GM04504 (cell line): ENCODE data around the gene RIMKLB.
A peak's percentile ranks its signal among the peaks of the same experiment; 100 is the strongest.
"Not testable (repeated sequence)": the region's sequence is repeated elsewhere in the genome, so short reads cannot be mapped to it uniquely, and the experiment has no call there.

Source experiments
- DNase-seq: peaks from one replicate; pipeline ENCODE4 v3.0.0-alpha.2; 2012; ENCODE audit warnings: low read depth

Gene RIMKLB

DNA sequence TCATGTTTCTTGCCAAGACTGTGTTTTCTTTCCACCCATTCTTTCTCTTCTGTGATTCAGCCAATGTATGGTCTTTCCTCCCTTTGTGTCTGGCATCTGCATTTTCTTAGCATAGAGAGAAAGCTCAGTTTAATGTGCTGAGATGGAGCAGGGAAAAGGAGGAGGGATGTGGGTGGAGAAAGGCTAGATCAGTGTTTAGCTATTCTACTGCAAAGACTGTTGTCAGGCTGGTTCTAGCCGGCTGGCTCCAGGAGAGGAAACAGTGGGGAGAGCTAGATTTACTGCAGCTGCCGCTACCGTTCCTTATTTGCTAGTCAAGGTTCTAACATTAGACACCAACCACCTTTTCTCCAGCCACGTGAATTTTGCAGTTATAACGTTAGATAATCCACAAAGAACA, 5.2 kb upstream of the RIMKLB start:
- no peak for DNase-seq

DNA sequence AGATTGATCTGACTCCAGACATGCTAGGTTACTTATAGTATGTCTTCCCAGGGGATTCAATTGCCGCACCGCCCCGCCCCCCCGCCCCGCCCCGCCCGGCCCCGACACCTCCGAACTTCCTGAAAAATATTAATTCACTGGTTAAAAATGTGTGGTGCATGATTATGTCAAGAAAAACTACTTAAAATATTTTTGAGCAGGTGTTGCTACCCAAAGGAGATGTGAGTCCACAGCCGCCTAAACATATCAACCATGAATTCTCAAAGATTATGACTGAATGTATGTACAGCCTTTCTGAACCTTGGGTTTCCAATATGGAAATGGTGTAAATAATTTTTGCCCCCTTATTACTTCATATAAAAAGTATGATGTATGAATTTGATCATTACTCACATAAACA, 2.7 kb upstream of the RIMKLB start:
- DNase-seq, result no peak

DNA sequence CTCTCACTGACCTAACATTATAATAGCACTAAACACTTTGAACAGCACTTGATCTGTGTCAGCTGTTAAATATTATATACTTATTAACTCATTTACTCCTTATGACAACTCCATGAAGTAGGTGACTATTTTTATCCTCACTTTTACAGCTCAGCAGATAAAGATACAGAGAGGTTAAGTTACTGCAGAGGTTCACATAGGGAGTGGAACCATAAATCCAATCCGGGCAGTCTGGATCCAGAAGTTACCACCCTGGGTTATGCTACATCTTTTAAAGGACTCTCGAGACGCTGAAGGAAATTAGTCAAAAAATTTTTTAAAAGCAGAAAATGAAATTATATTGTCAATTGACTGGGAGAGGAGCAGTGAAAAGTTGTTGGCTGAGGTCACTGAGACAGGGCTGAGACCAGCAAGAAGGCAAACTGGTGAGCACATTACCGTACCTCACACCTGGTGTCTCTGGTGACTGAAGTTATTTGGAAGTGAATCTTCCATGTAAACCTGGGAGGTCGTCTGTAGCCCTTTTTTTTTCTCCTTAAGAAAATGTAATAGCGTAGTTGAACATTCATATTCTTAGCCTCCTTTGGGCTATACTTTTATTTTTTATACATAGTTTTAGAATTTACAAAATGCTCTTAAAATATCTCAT, 1.2 kb upstream of the RIMKLB start:
- DNase-seq, result no peak

- no peak for DNase-seq
These were observed 693 bp upstream of the RIMKLB start for GRCh38 chr12:8697120-8697475.

DNA sequence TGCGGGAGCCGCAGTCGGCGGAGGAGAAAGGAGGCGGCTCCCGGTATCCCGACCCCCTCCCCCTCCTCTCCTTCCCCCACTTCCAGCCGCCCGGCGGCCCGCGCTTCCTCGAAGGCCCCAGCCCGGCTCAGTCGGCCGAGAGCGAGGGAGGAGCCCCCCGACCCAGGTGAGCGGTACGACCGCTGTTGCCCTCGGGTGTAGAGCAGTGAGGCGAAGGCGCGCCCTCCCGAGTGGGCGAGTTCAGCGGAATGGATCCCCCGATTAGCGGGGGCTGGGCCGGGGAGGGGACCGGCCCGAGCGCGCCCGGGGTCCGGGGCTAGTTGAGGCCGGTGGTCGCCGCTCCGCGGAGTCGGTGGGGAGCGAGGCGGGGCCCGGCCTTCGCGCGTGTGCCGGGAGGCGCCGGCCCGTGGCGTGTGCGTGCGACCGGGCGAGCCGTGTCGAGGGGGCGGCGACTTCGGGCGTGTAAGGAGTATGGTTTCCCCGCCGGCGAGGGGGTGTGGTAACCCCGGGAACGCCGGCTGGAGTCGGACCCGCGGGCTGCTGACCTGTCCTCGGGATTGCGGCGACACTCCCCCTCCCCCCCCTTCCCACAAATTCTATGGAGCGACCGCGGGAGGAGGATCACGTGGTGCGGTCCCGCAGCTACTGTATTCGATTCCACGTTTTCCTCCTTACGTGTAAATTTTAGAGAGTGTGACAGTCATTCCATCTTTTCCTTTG, 501 bp downstream of the RIMKLB start:
- peak; percentile 8 for DNase-seq

DNA sequence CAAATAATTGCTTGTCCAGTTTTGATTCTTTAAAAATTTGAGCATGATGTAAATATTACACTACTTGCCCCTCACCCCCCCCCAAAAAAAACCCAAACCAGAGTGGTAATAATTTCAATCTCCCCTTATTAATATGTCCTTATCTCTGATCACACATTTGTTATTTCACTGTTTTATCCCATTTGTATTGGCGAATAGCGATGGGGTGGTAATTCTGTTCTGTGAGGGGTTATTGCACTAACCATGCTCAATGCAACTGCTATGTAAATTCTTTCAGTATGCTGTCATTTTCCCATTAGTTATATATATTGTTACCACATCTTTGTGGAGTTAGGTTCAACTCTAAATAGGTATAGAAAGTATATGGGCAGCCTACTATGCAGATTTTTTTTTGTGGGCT, 1.1 kb downstream of the RIMKLB start:
- DNase-seq, result no peak

- no peak for DNase-seq
These were observed 1.9 kb downstream of the RIMKLB start for GRCh38 chr12:8699714-8700113.

DNA sequence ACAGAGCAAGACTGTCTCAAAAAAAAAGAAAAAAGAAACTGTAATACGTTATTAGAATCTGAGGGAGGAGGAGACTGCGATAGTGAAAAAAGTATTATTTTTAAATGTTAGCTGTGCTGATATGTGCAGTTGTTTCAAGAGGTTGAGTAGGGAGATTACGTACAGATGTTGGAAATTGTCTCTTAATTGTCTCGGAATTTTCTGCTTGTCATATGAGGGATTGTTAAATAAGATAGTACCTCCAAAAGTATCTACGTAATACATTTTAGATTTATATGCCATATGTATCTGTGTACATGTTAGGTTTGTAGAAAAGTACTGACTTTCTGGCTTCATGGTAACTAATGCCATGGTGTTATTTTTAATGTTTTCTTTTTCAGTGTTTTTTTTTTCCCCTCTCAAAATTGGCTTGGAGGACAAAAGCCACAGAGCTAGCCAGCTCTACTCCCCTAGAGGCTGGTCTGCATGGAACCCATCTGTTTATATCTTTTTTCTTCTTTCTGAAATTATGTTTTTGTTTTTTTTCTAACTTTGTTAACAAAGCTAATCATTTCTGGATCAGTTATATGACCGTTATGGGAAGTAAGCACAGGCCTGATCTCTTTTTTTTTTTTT, 3.4 kb downstream of the RIMKLB start:
- DNase-seq, result no peak

GRCh38 chr12:8702159-8702558, 4.4 kb downstream of the RIMKLB start:
- DNase-seq, result no peak

DNA sequence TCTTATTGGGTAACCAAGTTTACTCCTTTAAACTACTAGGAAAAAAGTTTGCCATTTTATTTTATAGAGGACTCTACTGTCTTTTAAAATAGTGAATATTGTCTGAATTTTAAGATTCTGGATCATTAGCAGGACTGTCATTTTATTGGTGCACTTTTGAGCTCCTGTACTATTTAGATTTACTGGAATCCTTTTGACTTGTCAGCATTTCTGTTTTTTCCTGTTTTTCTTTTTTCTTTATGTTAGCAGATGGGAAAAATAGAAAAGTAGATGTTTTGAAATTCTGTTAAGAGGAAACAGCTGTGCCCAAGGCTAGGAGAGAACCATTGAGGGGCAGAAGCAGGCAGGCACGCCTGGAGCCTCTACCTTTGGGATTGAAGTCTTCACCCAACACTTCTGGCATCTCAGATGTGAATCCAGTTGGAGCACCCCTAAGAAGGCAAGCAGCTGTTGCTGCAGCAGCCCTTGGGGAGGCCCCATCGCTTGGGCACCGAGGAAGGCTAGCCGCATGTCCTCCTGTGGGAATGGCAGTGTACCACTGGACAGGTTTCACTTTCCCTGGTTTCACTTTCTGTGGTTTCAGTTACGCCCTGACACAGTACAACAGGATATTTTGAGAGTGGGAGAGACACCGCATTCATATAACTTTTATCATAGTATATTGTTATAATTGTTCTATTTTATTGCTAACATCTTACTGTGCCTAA, 11.5 kb downstream of the RIMKLB start:
- DNase-seq, result peak; percentile 27

DNA sequence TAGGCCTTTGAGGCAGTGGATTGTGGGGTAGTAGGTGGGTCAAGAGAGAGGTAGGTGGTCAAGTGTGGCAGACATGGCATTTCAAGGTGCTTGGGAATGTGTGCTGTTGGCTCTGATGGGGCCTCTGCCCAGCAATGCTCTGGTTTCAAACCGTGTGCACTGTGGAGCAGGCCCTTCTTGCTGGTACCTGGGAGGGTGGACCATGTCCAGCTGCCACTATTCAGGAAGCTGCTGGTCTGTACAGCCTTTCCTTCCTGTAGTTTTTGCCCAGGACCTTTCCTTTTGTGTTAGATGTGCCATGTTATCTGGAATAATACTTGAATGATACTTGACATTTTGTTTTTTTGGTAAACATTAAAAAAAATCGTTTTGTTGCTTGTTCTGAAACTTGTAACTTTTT, 14.8 kb downstream of the RIMKLB start:
- no peak for DNase-seq

DNA sequence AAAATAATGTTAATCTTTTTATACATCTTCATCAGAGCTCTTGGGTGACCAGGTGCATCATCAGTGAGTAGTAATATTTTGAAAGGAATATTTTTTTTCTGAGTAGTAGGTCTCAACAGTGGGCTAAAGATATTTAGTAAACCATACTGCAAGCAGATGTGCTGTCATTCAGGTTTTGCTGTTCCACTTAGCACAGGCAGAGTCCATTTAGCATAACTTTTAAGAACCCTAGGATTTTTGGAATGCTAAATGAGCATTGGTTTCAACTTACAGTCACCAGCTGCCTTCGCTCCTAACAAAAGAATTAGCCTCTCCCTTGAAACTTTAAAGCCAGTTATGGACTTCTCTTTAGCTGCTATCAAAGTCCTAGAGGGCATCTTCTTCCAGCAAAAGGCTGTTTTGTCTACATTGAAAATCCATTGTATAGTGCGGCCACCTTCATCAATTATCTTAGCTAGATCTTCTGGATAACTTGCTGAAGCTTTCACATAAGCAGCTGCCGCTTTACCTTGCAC, 24.6 kb downstream of the RIMKLB start:
- no peak for DNase-seq

DNA sequence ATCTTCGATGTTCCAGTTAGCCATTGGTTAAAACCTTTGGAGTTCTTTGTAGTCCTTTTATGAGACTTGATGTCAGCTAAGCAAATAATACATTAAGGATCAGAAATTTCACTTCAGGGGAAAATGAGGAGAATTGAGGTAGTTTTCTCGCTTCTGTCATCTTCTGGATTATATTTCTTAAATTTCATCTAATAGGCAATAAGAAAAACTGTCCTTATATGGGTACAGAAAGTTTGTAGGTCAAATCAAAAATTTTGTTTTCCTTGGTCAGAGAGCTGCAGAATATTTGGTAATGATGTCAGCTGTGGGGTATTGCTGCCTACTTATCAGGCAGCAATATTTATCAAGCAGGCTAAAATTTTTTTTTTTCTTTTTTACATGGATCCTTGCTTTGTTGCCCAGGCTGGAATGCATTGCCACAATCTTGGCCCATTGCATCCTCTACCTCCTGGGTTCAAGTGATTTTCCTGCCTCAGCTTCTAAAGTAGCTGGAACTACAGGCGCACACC, 37.1 kb downstream of the RIMKLB start:
- no peak for DNase-seq

DNA sequence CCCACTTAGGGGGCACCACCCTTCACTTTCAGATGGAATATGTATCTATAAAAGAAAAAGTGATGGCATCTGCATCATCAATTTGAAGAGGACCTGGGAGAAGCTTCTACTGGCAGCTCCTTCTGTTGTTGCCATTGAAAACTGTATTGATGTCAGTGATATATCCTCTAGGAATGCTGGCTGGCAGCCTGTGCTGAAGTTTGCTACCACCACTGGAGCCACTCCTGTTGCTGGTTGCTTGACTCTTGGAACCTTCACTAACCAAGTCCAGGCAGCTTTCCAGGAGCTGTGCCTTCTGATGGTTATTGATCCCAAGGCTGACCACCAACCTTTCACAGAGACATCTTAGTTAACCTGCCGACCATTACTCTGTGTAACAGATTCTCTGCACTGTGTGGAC, 44.7 kb downstream of the RIMKLB start:
- peak; percentile 32 for DNase-seq

DNA sequence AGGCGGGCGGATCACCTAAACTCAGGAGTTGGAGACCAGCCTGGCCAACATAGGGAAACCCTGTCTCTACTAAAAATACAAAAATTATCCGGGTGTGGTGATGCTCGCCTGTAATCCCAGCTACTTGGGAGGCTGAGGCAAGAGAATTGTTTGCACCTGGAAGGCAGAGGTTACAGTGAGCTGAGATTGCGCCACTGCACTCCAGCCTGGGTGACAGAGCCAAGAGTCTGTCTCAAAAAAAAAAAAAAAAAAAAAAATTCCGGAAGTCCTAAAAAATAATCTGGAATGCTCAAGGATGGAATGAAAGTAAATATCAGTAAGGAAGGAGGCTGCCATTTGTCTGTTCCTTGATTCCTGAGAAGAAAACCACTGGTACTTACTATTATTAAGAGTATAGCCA, 45.3 kb downstream of the RIMKLB start:
- DNase-seq, result not testable (repeated sequence)

DNA sequence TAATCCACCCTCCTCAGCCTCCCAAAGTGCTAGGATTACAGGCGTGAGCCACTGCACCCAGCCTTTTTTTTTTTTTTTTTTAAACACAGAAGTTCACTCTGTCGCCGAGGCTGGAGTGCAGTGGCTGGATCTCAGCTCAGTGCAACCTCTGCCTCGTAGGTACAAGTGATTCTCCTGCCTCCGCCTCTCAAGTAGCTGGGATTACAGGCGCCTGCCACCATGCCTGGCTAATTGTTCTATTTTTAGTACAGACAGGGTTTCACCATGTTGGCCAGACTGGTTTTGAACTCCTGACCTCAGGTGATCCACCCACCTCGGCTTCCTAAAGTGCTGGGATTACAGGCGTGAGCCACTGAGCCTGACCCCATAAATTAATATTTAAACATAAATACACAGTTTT, 47.8 kb downstream of the RIMKLB start:
- DNase-seq, result not testable (repeated sequence)

DNA sequence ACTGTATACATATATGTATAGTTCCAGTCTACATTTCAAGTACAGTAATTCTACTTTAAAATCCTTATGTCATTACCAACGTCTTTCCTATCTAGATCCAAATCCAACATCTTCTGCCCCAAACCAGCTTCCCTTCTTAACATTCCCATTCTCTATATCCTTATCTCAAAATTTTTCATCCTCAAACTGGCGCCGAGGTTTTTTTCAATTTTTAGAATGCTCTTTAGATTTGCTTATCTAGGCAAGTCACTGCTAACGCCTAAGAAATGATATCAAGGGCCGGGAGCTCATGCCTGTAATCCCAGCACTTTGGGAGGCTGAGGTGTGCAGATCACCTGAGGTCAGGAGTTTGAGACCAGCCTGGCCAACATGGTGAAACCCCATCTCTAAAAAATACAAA, 48.3 kb downstream of the RIMKLB start:
- DNase-seq, result no peak

- DNase-seq, result not testable (repeated sequence)
These were observed 62.3 kb downstream of the RIMKLB start for GRCh38 chr12:8760076-8760475.

DNA sequence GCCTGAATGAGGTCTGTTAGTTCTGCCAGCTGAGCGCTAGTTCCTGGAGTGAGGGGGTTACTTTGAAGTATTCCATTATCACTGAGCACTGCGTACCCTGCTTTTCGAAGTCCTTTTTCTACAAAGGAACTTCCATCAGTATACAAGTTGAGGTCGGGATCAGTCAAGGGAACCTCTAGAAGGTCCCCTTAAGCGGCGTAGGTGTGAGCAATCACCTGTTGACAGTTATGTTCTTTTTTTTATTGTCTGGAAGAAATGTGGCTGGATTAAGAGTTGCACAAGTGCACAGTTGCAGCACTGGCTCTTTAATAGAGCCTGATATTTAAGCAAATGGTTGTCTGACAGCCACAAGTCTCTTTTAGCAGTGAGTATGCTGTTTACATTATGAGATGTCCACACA, 64.9 kb downstream of the RIMKLB start:
- not testable (repeated sequence) for DNase-seq

DNA sequence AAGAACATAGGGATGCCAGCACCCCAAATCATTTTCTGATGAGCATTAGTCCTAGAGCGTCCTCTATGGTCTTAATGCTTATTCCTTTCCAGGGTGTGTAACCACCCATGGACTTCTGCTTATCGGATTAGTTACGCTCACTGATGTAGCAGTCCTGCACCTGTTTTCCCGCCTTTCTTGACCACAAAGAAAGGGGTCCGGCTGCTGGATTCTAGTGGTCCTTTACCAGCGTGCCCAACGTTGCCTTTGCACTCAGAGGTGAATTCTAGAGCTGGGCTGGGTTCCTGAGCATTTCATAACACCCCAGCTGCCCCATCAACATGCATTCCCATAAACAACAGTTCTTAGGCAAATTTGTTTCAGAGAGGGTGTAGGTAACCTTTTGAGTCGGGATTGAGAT, 68.3 kb downstream of the RIMKLB start:
- DNase-seq, result not testable (repeated sequence)

GRCh38 chr12:8770499-8770898, 72.7 kb downstream of the RIMKLB start:
- no peak for DNase-seq

DNA sequence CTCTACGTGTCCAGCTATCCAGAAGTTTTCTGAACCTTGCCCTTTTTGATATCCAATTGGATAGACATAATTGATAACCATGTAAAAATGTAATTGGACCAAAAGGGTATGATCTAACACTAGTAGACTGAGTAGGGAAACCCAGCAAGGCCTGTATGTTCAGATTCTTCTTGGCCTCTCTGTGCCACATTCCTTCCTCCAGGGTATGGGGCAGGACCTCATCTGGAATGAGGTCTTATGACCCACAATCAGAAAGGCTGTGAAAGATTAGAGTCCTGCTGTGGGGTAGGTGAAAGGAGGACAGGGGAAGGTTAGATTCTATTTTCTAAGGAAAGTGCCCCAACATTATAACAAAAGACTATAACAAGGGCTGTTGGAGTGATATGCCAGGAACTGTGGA, 73.3 kb downstream of the RIMKLB start:
- no peak for DNase-seq

GRCh38 chr12:8773461-8773860, 75.7 kb downstream of the RIMKLB start:
- no peak for DNase-seq
